ENCODE data around the gene WDR59. TPM values are rescaled to one million over a fixed set of nuclear protein-coding genes. Genes with fewer than 3 reads are reported as not detected.

Gene WDR59
- total and polyA plus RNA-seq, 2 of the 4 experiments (the other 2 are of a cell fraction): 29.4 to 44.6 TPM

DNA sequence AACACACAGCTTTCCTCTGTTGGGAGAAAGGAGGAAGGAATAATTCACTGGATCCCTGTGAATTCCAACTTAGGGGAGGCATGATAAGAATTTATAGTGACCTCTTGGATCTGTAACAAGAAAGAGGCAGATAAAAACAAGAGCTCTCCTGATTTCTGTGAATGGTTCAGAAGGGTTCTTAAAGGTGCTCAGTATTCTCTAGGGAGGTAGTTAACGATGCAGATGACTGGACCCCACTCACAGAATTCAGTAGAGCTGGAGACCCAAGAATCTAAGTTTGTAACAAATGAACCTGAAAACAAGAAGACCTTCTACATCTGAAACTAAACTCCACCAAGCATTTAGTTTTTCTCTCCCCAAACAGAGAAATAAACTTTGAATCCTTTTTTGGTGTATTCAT is 22.5 kb upstream of the WDR59 start:
- Histone ChIP-seq H3K9me3 (ENCODE audit: control insufficient read depth, insufficient read depth, low read length) (no peaks in the 10 kb centered on the region), H2AK5ac (ENCODE audit: low read depth, low read length) (no peak overlapping the region), H2AK9ac (replicated peaks; ENCODE audit: low read depth, low read length, poor library complexity) (no peak overlapping the region), H3K9me1 (ENCODE audit: insufficient read depth, low read length) (peaks cover 16% of the 10 kb centered on the region), H4K5ac (ENCODE audit: low read depth, low read length) (no peak overlapping the region), H3K4ac (ENCODE audit: low read depth, low read length) (no peak overlapping the region), H3K56ac (ENCODE audit: extremely low read depth, insufficient read depth, low read length) (no peak overlapping the region), H2BK5ac (ENCODE audit: low read depth, low read length, poor library complexity, severe bottlenecking) (no peak overlapping the region), H3K27me3 (ENCODE audit: control insufficient read depth, insufficient read depth, low read length) (no peaks in the 10 kb centered on the region), H3K36me3 (ENCODE audit: control insufficient read depth, insufficient read depth, low read length) (peaks cover 4% of the 10 kb centered on the region; the same call in 1 of the 2 replicates), H2BK15ac (ENCODE audit: low read depth, low read length) (no peak overlapping the region), H4K91ac (ENCODE audit: insufficient read depth, low read depth, low read length) (no peak overlapping the region), H2AFZ (replicated peaks; ENCODE audit: low read length, poor library complexity) (no peak overlapping the region), H4K20me1 (ENCODE audit: insufficient read depth, low read length) (peaks cover 52% of the 10 kb centered on the region), H3K14ac (replicated peaks; ENCODE audit: low read depth, low read length) (no peak overlapping the region), H2BK20ac (ENCODE audit: low read depth, low read length) (no peak overlapping the region), H3K9ac (ENCODE audit: low read depth, low read length) (no peak overlapping the region), H3K79me1 (ENCODE audit: low read depth in 1 of 2, low read length in 2 of 2) (peaks cover 43 to 81% of the 10 kb centered on the region in 2 experiments), H3K4me1 (ENCODE audit: control insufficient read depth, insufficient read depth, low read length) (peaks cover 11% of the 10 kb centered on the region), H2BK120ac (ENCODE audit: low read depth, low read length) (no peak overlapping the region), H3K18ac (ENCODE audit: low read depth, low read length) (no peak overlapping the region), H4K8ac (ENCODE audit: low read depth in 2 of 2, low read length in 2 of 2) (no peak overlapping the region), H3K4me3 (ENCODE audit: insufficient read depth, low read depth, low read length) (no peak overlapping the region), H3K4me2 (ENCODE audit: low read depth, low read length) (no peak overlapping the region), H3K23ac (ENCODE audit: low read depth, low read length) (no peak overlapping the region), H3K27ac (ENCODE audit: insufficient read depth, low read length) (no peak overlapping the region)
- in situ Hi-C loops (cut with MboI; ENCODE audit: low sequenced_read_pairs) (no loop called here), dilution Hi-C loops (cut with HindIII; ENCODE audit: low sequenced_read_pairs, unreplicated experiment) (no loop called here), intact Hi-C loops (cut with micrococcal nuclease) (no loop called here)
- ChIA-PET POLR2A (ENCODE audit: unreplicated experiment) (no interaction called here), CTCF (interaction anchor here (0.7 kb wide), 1 partner anchor 103 kb away, joined by 5 read pairs; no protein-coding TSS in a partner anchor)
- WGBS, 2 experiments (ENCODE audit: extremely low coverage in 2 of 2, insufficient read length in 1 of 2): no CpG with 5 or more reads among the region's 1 CpG
- DNase-seq (no peak), ATAC-seq (ENCODE audit: low read depth) (no peak)
- no TSS peak for BruUV-seq (replicated peaks)
- TF ChIP-seq ELK1 (IDR thresholded peaks at IDR 0.05; ENCODE audit: borderline replicate concordance, low read depth, low read length) (no peak), MAZ (IDR thresholded peaks at IDR 0.05; ENCODE audit: borderline replicate concordance, low read depth, low read length) (no peak), MAFK (IDR thresholded peaks at IDR 0.05; ENCODE audit: low read depth, low read length) (no peak)

Measured in IMR-90 (cell line).